OCI-LY3 (cell line): ENCODE measurements around the gene MAP2.

Experiments used
- H2AFZ ChIP-seq: fragments of 200-600, 300-600 bp; shearing (Covaris generic); 2 replicates; pipeline ENCODE4 v1.6.0; 2014; ENCODE audit warnings: antibody characterized with exemption, low read depth, low read length
- H3K27ac ChIP-seq: fragments of 200-600, 300-600 bp; sonication (generic); 2 replicates; pipeline ENCODE4 v1.5.1; 2014; ENCODE audit warnings: mild to moderate bottlenecking, low read length, moderate library complexity, mixed read lengths
- H3K27me3 ChIP-seq: fragments of 200-600, 300-600 bp; sonication (generic); 2 replicates; pipeline ENCODE4 v1.6.1; 2014; ENCODE audit warnings: low read depth, low read length, mixed read lengths
- H3K36me3 ChIP-seq: fragments of 200-600, 300-600 bp; sonication (generic); replicated peaks from 2 replicates; pipeline ENCODE3; 2014; ENCODE audit warnings: low read depth, low read length, mixed read lengths
- H3K4me1 ChIP-seq: fragments of 300-600, 200-600 bp; sonication (generic); 2 replicates; pipeline ENCODE4 v1.6.1; 2014; ENCODE audit warnings: low read length, mixed read lengths
- H3K4me2 ChIP-seq: fragments of 200-600, 300-600 bp; sonication (generic); 2 replicates; pipeline ENCODE4 v1.6.1; 2014; ENCODE audit warnings: low read length, mixed read lengths
- H3K4me3 ChIP-seq: fragments of 300-600, 200-600 bp; sonication (generic); 2 replicates; pipeline ENCODE4 v1.5.1; 2014; ENCODE audit warnings: antibody characterized with exemption, mild to moderate bottlenecking, low read length, moderate library complexity
- H3K79me2 ChIP-seq: fragments of 300-600, 200-600 bp; shearing (Covaris generic); 2 replicates; pipeline ENCODE4 v1.6.1; 2014; ENCODE audit warnings: mild to moderate bottlenecking, low read length, mixed read lengths
- H3K9ac ChIP-seq: fragments of 300-600, 200-600 bp; shearing (Covaris generic); 2 replicates; pipeline ENCODE4 v1.6.0; 2014; ENCODE audit warnings: mild to moderate bottlenecking, low read length, moderate library complexity
- H3K9me3 ChIP-seq: fragments of 200-600, 300-600 bp; shearing (Covaris generic); 2 replicates; pipeline ENCODE4 v1.6.1; 2014; ENCODE audit warnings: low read length, mixed read lengths; ENCODE audit not compliant: insufficient read depth
- H4K20me1 ChIP-seq: fragments of 200-600, 300-600 bp; sonication (generic); 2 replicates; pipeline ENCODE4 v1.6.1; 2016; ENCODE audit warnings: low read length, mixed read lengths; ENCODE audit not compliant: insufficient read depth
- CTCF ChIP-seq: fragments of 200-600, 300-600 bp; sonication (generic); IDR thresholded peaks from 2 replicates; pipeline ENCODE4 v1.5.1; 2014; ENCODE audit warnings: antibody characterized with exemption, low read length, low read depth
- EZH2phosphoT487 ChIP-seq: fragments of 200-600 bp; shearing (Covaris generic); IDR thresholded peaks from 2 replicates; pipeline ENCODE4 v1.6.1; 2018; ENCODE audit warnings: antibody characterized with exemption, mixed run types, low read depth

The MAP2 gene

GRCh38 chr2:209451209-209451834 is 27.5 kb downstream of the MAP2 start:
- H3K79me2 ChIP-seq: no peaks in the 10 kb centered on the region
- no peaks in the 10 kb centered on the region for H3K27me3 ChIP-seq
- no peak overlapping the region for H3K27ac ChIP-seq
- H3K9ac ChIP-seq: no peak overlapping the region
- H3K4me2 ChIP-seq: no peak overlapping the region
- no peaks in the 10 kb centered on the region for H3K9me3 ChIP-seq
- H2AFZ ChIP-seq: no peak overlapping the region
- TF ChIP-seq CTCF (no peak), EZH2phosphoT487 (no peak)
- no peak overlapping the region for H3K4me3 ChIP-seq
- no peaks in the 10 kb centered on the region for H3K4me1 ChIP-seq
- no peaks in the 10 kb centered on the region for H4K20me1 ChIP-seq
- H3K36me3 ChIP-seq: no peaks in the 10 kb centered on the region

GRCh38 chr2:209456489-209456888 is 32.6 kb downstream of the MAP2 start:
- no peaks in the 10 kb centered on the region for H3K4me1 ChIP-seq
- TF ChIP-seq CTCF (no peak), EZH2phosphoT487 (no peak)
- no peaks in the 10 kb centered on the region for H4K20me1 ChIP-seq
- no peak overlapping the region for H2AFZ ChIP-seq
- no peak overlapping the region for H3K4me3 ChIP-seq
- no peaks in the 10 kb centered on the region for H3K79me2 ChIP-seq
- H3K4me2 ChIP-seq: no peak overlapping the region
- no peaks in the 10 kb centered on the region for H3K27me3 ChIP-seq
- no peaks in the 10 kb centered on the region for H3K36me3 ChIP-seq
- H3K9ac ChIP-seq: no peak overlapping the region
- no peaks in the 10 kb centered on the region for H3K9me3 ChIP-seq
- H3K27ac ChIP-seq: no peak overlapping the region

GRCh38 chr2:209458008-209458979 is 34.4 kb downstream of the MAP2 start:
- H3K9me3 ChIP-seq: no peaks in the 10 kb centered on the region
- no peaks in the 10 kb centered on the region for H3K79me2 ChIP-seq
- no peak overlapping the region for H3K9ac ChIP-seq
- TF ChIP-seq CTCF: no peak
- TF ChIP-seq EZH2phosphoT487: no peak
- no peak overlapping the region for H3K27ac ChIP-seq
- no peak overlapping the region for H2AFZ ChIP-seq
- H3K36me3 ChIP-seq: no peaks in the 10 kb centered on the region
- H4K20me1 ChIP-seq: no peaks in the 10 kb centered on the region
- no peaks in the 10 kb centered on the region for H3K4me1 ChIP-seq
- H3K4me3 ChIP-seq: no peak overlapping the region
- no peaks in the 10 kb centered on the region for H3K27me3 ChIP-seq
- H3K4me2 ChIP-seq: no peak overlapping the region

GRCh38 chr2:209459359-209459758 is 35.5 kb downstream of the MAP2 start:
- Histone ChIP-seq H3K4me3 (no peak overlapping the region), H3K9me3 (no peaks in the 10 kb centered on the region), H4K20me1 (no peaks in the 10 kb centered on the region), H3K4me2 (no peak overlapping the region), H3K4me1 (no peaks in the 10 kb centered on the region), H3K79me2 (no peaks in the 10 kb centered on the region), H3K36me3 (no peaks in the 10 kb centered on the region), H3K27me3 (no peaks in the 10 kb centered on the region), H3K9ac (no peak overlapping the region), H2AFZ (no peak overlapping the region), H3K27ac (no peak overlapping the region)
- TF ChIP-seq CTCF (no peak), EZH2phosphoT487 (no peak)
